Neural cell (in vitro differentiated cells): ENCODE data around the gene PEAK1. TPM values are rescaled to one million over a fixed set of nuclear protein-coding genes. Genes with fewer than 3 reads are reported as not detected.

Source experiments
- H2AFZ ChIP-seq: fragments of 200-600, 300-800 bp; sonication (generic), shearing (Covaris generic); 2 replicates; pipeline ENCODE4 v1.6.0; 2014; ENCODE audit warnings: low read depth, mild to moderate bottlenecking, antibody characterized with exemption, low read length, moderate library complexity
- H3F3A ChIP-seq: fragments of 200-600 bp; shearing (Covaris generic); 2 replicates; pipeline ENCODE4 v1.6.1; 2016; ENCODE audit warnings: mild to moderate bottlenecking, moderate library complexity, mixed read lengths, antibody characterized with exemption, low read length; ENCODE audit not compliant: insufficient read depth, poor library complexity, severe bottlenecking
- H3K27ac ChIP-seq: fragments of 200-600, 300-800 bp; sonication (generic), shearing (Covaris generic); 2 replicates; pipeline ENCODE4 v1.5.1; 2014; ENCODE audit warnings: mild to moderate bottlenecking, low read length, moderate library complexity
- H3K27me3 ChIP-seq: fragments of 300-800, 200-600 bp; sonication (generic), shearing (Covaris generic); 2 replicates; pipeline ENCODE4 v1.6.0; 2014; ENCODE audit warnings: mild to moderate bottlenecking, low read depth, low read length, moderate library complexity; ENCODE audit not compliant: insufficient read depth
- H3K36me3 ChIP-seq: fragments of 300-800, 200-600 bp; sonication (generic), shearing (Covaris generic); 2 replicates; pipeline ENCODE4 v1.5.1; 2014; ENCODE audit warnings: mild to moderate bottlenecking, antibody characterized with exemption, low read length, moderate library complexity; ENCODE audit not compliant: insufficient read depth
- H3K4me2 ChIP-seq: fragments of 300-800, 200-600 bp; sonication (generic), shearing (Covaris generic); 2 replicates; pipeline ENCODE4 v1.6.0; 2014; ENCODE audit warnings: mild to moderate bottlenecking, low read length
- H3K4me3 ChIP-seq: fragments of 300-800, 200-600 bp; sonication (generic), shearing (Covaris generic); 2 replicates; pipeline ENCODE4 v1.5.1; 2014; ENCODE audit warnings: mild to moderate bottlenecking, low read length, moderate library complexity
- H3K79me2 ChIP-seq: fragments of 200-600 bp; shearing (Covaris generic); replicated peaks from 2 replicates; pipeline ENCODE4 v1.6.0; 2014; ENCODE audit warnings: mild to moderate bottlenecking, low read length, moderate library complexity; ENCODE audit not compliant: insufficient read depth
- H3K9ac ChIP-seq: fragments of 300-800, 200-600 bp; sonication (generic), shearing (Covaris generic); 2 replicates; pipeline ENCODE4 v1.6.1; 2016; ENCODE audit warnings: mild to moderate bottlenecking, low read length, mixed read lengths
- H3K9me2 ChIP-seq: fragments of 200-600 bp; shearing (Covaris generic); 2 replicates; pipeline ENCODE4 v1.6.1; 2016; ENCODE audit warnings: mild to moderate bottlenecking, low read length, mixed read lengths; ENCODE audit not compliant: insufficient read depth
- H3K9me3 ChIP-seq: fragments of 200-600, 300-800 bp; sonication (generic), shearing (Covaris generic); 2 replicates; pipeline ENCODE4 v1.6.1; 2016; ENCODE audit warnings: mild to moderate bottlenecking, mixed run types, low read length, moderate library complexity, mixed read lengths
- H4K20me1 ChIP-seq: fragments of 200-600 bp; shearing (Covaris generic); 2 replicates; pipeline ENCODE4 v1.6.1; 2016; ENCODE audit warnings: mild to moderate bottlenecking, mixed run types; ENCODE audit not compliant: insufficient read depth
- CTCF ChIP-seq: fragments of 450-650 bp; IDR thresholded peaks from 2 replicates; pipeline ENCODE4 v1.5.1; 2014; ENCODE audit warnings: antibody characterized with exemption, mild to moderate bottlenecking, moderate library complexity; ENCODE audit not compliant: poor library complexity, severe bottlenecking
- EP300 ChIP-seq: fragments of 450-650 bp; conservative IDR thresholded peaks from 2 replicates; pipeline ENCODE4 v1.6.1; 2014; ENCODE audit warnings: antibody characterized with exemption, mild to moderate bottlenecking, moderate library complexity; ENCODE audit not compliant: poor library complexity, severe bottlenecking
- EZH2 ChIP-seq: fragments of 200-600, 300-800 bp; shearing (Covaris generic), sonication (generic); IDR thresholded peaks from 2 replicates; pipeline ENCODE4 v1.6.1; 2014; ENCODE audit warnings: antibody characterized with exemption, low read length, borderline replicate concordance, mild to moderate bottlenecking; ENCODE audit not compliant: insufficient read depth, poor library complexity, severe bottlenecking
- MXI1 ChIP-seq: fragments of 450-650 bp; conservative IDR thresholded peaks from 2 replicates; pipeline ENCODE4 v1.6.1; 2014; ENCODE audit warnings: antibody characterized with exemption, mild to moderate bottlenecking; ENCODE audit not compliant: poor library complexity, severe bottlenecking
- POLR2AphosphoS5 ChIP-seq: IDR thresholded peaks from 2 replicates; pipeline ENCODE4 v1.6.1; 2012
- RAD21 ChIP-seq: fragments of 450-650 bp; conservative IDR thresholded peaks from 2 replicates; pipeline ENCODE4 v1.6.1; 2014; ENCODE audit warnings: antibody characterized with exemption, mild to moderate bottlenecking, moderate library complexity
- REST ChIP-seq: IDR thresholded peaks from 2 replicates; pipeline ENCODE4 v1.6.1; 2012; ENCODE audit warnings: borderline replicate concordance
- SMC3 ChIP-seq: fragments of 450-650 bp; conservative IDR thresholded peaks from 2 replicates; pipeline ENCODE4 v1.6.1; 2014; ENCODE audit warnings: antibody characterized with exemption, mild to moderate bottlenecking, moderate library complexity; ENCODE audit not compliant: poor library complexity
- TAF1 ChIP-seq: IDR thresholded peaks from 2 replicates; pipeline ENCODE4 v1.6.1; 2012; ENCODE audit warnings: low read depth
- polyA plus RNA-seq: library from polyadenylated mRNA; depleted of rRNA; stranded (reverse); fragments of >200 nt; gene quantifications from 2 replicates; pipeline ENCODE4 v1.2.3, GENCODE V29; 2014

The PEAK1 gene
- polyA plus RNA-seq, 1 donor from 2014 or later: 5.8 TPM

- no peak overlapping the region for H3K9ac ChIP-seq
- no peaks in the 10 kb centered on the region for H4K20me1 ChIP-seq
These were observed 24.7 kb downstream of the PEAK1 start for GRCh38 chr15:77395013-77395774.

GRCh38 chr15:77393471-77393840 is 26.4 kb downstream of the PEAK1 start:
- Histone ChIP-seq H3K4me3 (no peak overlapping the region), H4K20me1 (no peaks in the 10 kb centered on the region), H3K9ac (no peak overlapping the region), H3K9me3 (peaks cover 4% of the 10 kb centered on the region), H3K4me2 (no peak overlapping the region), H3K9me2 (no peaks in the 10 kb centered on the region), H3K36me3 (no peaks in the 10 kb centered on the region), H3K27ac (no peak overlapping the region), H3F3A (no peaks in the 10 kb centered on the region), H3K79me2 (no peaks in the 10 kb centered on the region), H3K27me3 (no peaks in the 10 kb centered on the region), H2AFZ (no peak overlapping the region)
- no peak for TF ChIP-seq CTCF
- no peak for TF ChIP-seq MXI1
- no peak for TF ChIP-seq EZH2
- no peak for TF ChIP-seq REST
- no peak for TF ChIP-seq TAF1
- TF ChIP-seq RAD21: no peak
- TF ChIP-seq SMC3: no peak
- no peak for TF ChIP-seq EP300
- TF ChIP-seq POLR2AphosphoS5: no peak

More at GRCh38 chr15:77395013-77395774, 24.7 kb downstream of the PEAK1 start:
- no peaks in the 10 kb centered on the region for H3K9me2 ChIP-seq
- no peaks in the 10 kb centered on the region for H3K27me3 ChIP-seq
- TF ChIP-seq EP300: no peak
- TF ChIP-seq CTCF: no peak
- TF ChIP-seq TAF1: no peak
- TF ChIP-seq SMC3: no peak
- TF ChIP-seq POLR2AphosphoS5: no peak
- TF ChIP-seq RAD21: no peak
- no peak for TF ChIP-seq MXI1
- H3K9me3 ChIP-seq: peaks cover 4% of the 10 kb centered on the region
- H3K27ac ChIP-seq: no peak overlapping the region
- H3K4me3 ChIP-seq: no peak overlapping the region
- H3F3A ChIP-seq: no peaks in the 10 kb centered on the region
- H3K36me3 ChIP-seq: no peaks in the 10 kb centered on the region
- peaks cover 3% of the 10 kb centered on the region for H3K79me2 ChIP-seq
- H2AFZ ChIP-seq: no peak overlapping the region
- no peak overlapping the region for H3K4me2 ChIP-seq
